ENCODE measurements around the gene CCNI.
"Not testable (repeated sequence)": the region's sequence is repeated elsewhere in the genome, so short reads cannot be mapped to it uniquely, and the experiment has no call there.

CCNI gene

DNA sequence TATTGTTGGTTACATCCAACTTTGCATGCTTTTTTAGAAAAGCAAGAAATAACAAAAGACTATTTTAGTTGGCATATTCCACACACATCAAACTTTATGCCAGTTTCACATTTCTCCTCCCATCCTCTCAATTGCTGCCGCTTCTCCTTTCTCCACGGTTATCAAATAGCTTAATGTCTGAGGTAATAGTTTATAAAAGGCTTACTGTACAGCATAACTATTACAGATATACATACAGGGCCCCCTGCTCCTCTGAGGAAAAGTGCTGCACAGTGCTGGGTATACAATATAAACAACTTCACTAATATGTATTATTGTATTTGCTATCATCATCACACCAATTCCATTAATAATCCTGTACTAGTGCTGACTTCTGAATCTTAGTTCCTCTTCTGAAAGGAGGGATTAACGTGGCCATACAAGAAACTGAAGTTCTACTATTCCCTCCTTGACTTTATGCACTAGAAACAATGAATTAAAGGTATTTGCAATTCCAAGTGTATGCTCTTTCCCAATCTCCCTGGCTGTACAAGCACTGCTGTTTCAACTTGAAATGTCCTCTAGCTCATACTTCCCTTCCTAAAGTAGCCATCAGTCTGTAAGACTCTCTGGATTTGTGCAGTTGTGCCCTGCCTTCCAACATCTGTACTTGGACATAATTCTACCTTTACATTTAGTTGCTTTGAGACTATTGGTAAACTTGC is 2.5 kb downstream of the CCNI start:
- no peak overlapping the region for H2BK120ac ChIP-seq (ENCODE audit: low read depth, low read length)
- no peak overlapping the region for H4K8ac ChIP-seq (ENCODE audit: low read depth, low read length)
- peak overlapping the region; percentile 71 for H3K56ac ChIP-seq (ENCODE audit: low read length)
- H2AK5ac ChIP-seq (ENCODE audit: low read length): no peak overlapping the region
- no peak overlapping the region for H3K4ac ChIP-seq (ENCODE audit: low read depth, low read length)
- no peaks in the 10 kb centered on the region for H3K36me3 ChIP-seq (ENCODE audit: control insufficient read depth, insufficient read depth, low read length)
- H3K4me3 ChIP-seq (ENCODE audit: low read length): peak overlapping the region; percentile 1
- H3K79me1 ChIP-seq (ENCODE audit: low read length): peaks cover 5% of the 10 kb centered on the region
- peak overlapping the region; percentile 67 for H3K9ac ChIP-seq (ENCODE audit: low read length)
- H3K23ac ChIP-seq (ENCODE audit: low read length): no peak overlapping the region
- H3K27me3 ChIP-seq (ENCODE audit: insufficient read depth, low read length, poor library complexity): no peaks in the 10 kb centered on the region
- H3K4me1 ChIP-seq (ENCODE audit: control insufficient read depth, low read depth, low read length): no peaks in the 10 kb centered on the region
- H3K27ac ChIP-seq (ENCODE audit: low read depth, low read length): no peak overlapping the region
- H4K5ac ChIP-seq (ENCODE audit: low read length): no peak overlapping the region
- H2BK5ac ChIP-seq (ENCODE audit: low read length): no peak overlapping the region
- H2BK15ac ChIP-seq (replicated peaks; ENCODE audit: low read depth): no peak overlapping the region
- peak overlapping the region; percentile 62 for H3K4me2 ChIP-seq (ENCODE audit: low read length)
- WGBS (ENCODE audit: extremely low coverage, insufficient coverage, low lambda C conversion rate): no CpG with 5 or more reads among the region's 3 CpGs
- H3K18ac ChIP-seq (ENCODE audit: low read length): no peak overlapping the region
- H3K79me2 ChIP-seq (ENCODE audit: control insufficient read depth, insufficient read depth, low read length): peaks cover 61% of the 10 kb centered on the region
- no peak for DNase-seq

DNA sequence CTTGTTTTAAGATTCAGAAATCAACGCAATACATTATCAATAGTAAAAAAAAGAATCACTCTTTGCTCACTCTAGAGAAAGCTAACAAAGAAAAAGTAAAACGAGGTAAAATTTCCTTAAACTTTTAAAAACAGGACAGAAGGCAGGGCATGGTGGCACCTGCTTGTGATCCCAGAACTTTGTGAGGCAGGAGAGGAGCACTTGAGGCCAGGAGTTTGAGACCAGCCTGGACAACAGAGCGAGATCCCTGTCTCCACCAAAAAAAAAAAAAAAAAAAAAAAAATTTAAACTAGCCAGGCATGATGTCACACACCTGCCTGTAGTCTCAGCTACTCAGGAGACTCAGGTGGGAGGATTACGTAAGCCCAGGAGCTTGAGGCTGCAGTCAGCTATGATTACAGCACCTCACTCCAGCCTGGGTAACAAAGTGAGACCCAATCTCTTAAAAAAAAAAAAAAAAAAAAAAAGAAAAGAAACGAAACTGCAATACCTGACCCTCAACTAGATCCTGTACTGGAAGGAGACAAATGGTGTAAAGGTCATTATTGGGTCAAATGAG is 3.5 kb downstream of the CCNI start:
- Histone ChIP-seq H2BK120ac (ENCODE audit: low read depth, low read length) (no peak overlapping the region), H3K4me1 (ENCODE audit: control insufficient read depth, low read depth, low read length) (no peaks in the 10 kb centered on the region), H2BK5ac (ENCODE audit: low read length) (no peak overlapping the region), H3K18ac (ENCODE audit: low read length) (no peak overlapping the region), H3K79me2 (ENCODE audit: control insufficient read depth, insufficient read depth, low read length) (peaks cover 70% of the 10 kb centered on the region), H3K56ac (ENCODE audit: low read length) (no peak overlapping the region), H2BK15ac (replicated peaks; ENCODE audit: low read depth) (no peak overlapping the region), H3K27ac (ENCODE audit: low read depth, low read length) (no peak overlapping the region), H3K4me2 (ENCODE audit: low read length) (no peak overlapping the region), H3K4me3 (ENCODE audit: low read length) (no peak overlapping the region), H3K79me1 (ENCODE audit: low read length) (peaks cover 5% of the 10 kb centered on the region), H4K5ac (ENCODE audit: low read length) (no peak overlapping the region), H3K36me3 (ENCODE audit: control insufficient read depth, insufficient read depth, low read length) (no peaks in the 10 kb centered on the region), H3K9ac (ENCODE audit: low read length) (no peak overlapping the region), H2AK5ac (ENCODE audit: low read length) (no peak overlapping the region), H3K27me3 (ENCODE audit: insufficient read depth, low read length, poor library complexity) (no peaks in the 10 kb centered on the region), H4K8ac (ENCODE audit: low read depth, low read length) (no peak overlapping the region), H3K23ac (ENCODE audit: low read length) (no peak overlapping the region), H3K4ac (ENCODE audit: low read depth, low read length) (no peak overlapping the region)
- WGBS (ENCODE audit: extremely low coverage, insufficient coverage, low lambda C conversion rate): no CpG with 5 or more reads among the region's 5 CpGs
- DNase-seq: peak; percentile 74

- no CpG with 5 or more reads among the region's 3 CpGs for WGBS (ENCODE audit: extremely low coverage, insufficient coverage, low lambda C conversion rate)
- DNase-seq; H2BK120ac ChIP-seq (ENCODE audit: low read depth, low read length); H3K56ac ChIP-seq (ENCODE audit: low read length); H2BK5ac ChIP-seq (ENCODE audit: low read length); H3K27ac ChIP-seq (ENCODE audit: low read depth, low read length); H2AK5ac ChIP-seq (ENCODE audit: low read length); H3K4me1 ChIP-seq (ENCODE audit: control insufficient read depth, low read depth, low read length); H3K4me2 ChIP-seq (ENCODE audit: low read length); H2BK15ac ChIP-seq (replicated peaks; ENCODE audit: low read depth); H3K36me3 ChIP-seq (ENCODE audit: control insufficient read depth, insufficient read depth, low read length); H3K79me1 ChIP-seq (ENCODE audit: low read length); H3K4me3 ChIP-seq (ENCODE audit: low read length); H3K4ac ChIP-seq (ENCODE audit: low read depth, low read length); H3K18ac ChIP-seq (ENCODE audit: low read length); H4K8ac ChIP-seq (ENCODE audit: low read depth, low read length); H4K5ac ChIP-seq (ENCODE audit: low read length); H3K23ac ChIP-seq (ENCODE audit: low read length); H3K27me3 ChIP-seq (ENCODE audit: insufficient read depth, low read length, poor library complexity); H3K9ac ChIP-seq (ENCODE audit: low read length): not testable (repeated sequence)
- H3K79me2 ChIP-seq (ENCODE audit: control insufficient read depth, insufficient read depth, low read length): peaks cover 65% of the 10 kb centered on the region
Observed at GRCh38 chr4:77069514-77069913, 6.3 kb downstream of the CCNI start.

GRCh38 chr4:77065382-77065781 is 10.4 kb downstream of the CCNI start:
- H2BK5ac ChIP-seq (ENCODE audit: low read length): no peak overlapping the region
- peaks cover 7% of the 10 kb centered on the region for H3K79me1 ChIP-seq (ENCODE audit: low read length)
- no peak overlapping the region for H2BK120ac ChIP-seq (ENCODE audit: low read depth, low read length)
- H3K4me2 ChIP-seq (ENCODE audit: low read length): no peak overlapping the region
- no CpG with 5 or more reads among the region's 1 CpG for WGBS (ENCODE audit: extremely low coverage, insufficient coverage, low lambda C conversion rate)
- H3K18ac ChIP-seq (ENCODE audit: low read length): no peak overlapping the region
- no peak overlapping the region for H3K4me3 ChIP-seq (ENCODE audit: low read length)
- H4K5ac ChIP-seq (ENCODE audit: low read length): no peak overlapping the region
- H3K4me1 ChIP-seq (ENCODE audit: control insufficient read depth, low read depth, low read length): no peaks in the 10 kb centered on the region
- H3K56ac ChIP-seq (ENCODE audit: low read length): no peak overlapping the region
- no peak overlapping the region for H3K4ac ChIP-seq (ENCODE audit: low read depth, low read length)
- H2AK5ac ChIP-seq (ENCODE audit: low read length): no peak overlapping the region
- no peaks in the 10 kb centered on the region for H3K27me3 ChIP-seq (ENCODE audit: insufficient read depth, low read length, poor library complexity)
- H3K36me3 ChIP-seq (ENCODE audit: control insufficient read depth, insufficient read depth, low read length): peaks cover 5% of the 10 kb centered on the region
- DNase-seq: no peak
- H4K8ac ChIP-seq (ENCODE audit: low read depth, low read length): no peak overlapping the region
- peaks cover 34% of the 10 kb centered on the region for H3K79me2 ChIP-seq (ENCODE audit: control insufficient read depth, insufficient read depth, low read length)
- no peak overlapping the region for H3K9ac ChIP-seq (ENCODE audit: low read length)
- H2BK15ac ChIP-seq (replicated peaks; ENCODE audit: low read depth): no peak overlapping the region
- H3K23ac ChIP-seq (ENCODE audit: low read length): no peak overlapping the region
- no peak overlapping the region for H3K27ac ChIP-seq (ENCODE audit: low read depth, low read length)

GRCh38 chr4:77062856-77063255 is 12.9 kb downstream of the CCNI start:
- Histone ChIP-seq H3K23ac (ENCODE audit: low read length) (no peak overlapping the region), H4K8ac (ENCODE audit: low read depth, low read length) (no peak overlapping the region), H3K79me1 (ENCODE audit: low read length) (peaks cover 5% of the 10 kb centered on the region), H3K18ac (ENCODE audit: low read length) (no peak overlapping the region), H3K56ac (ENCODE audit: low read length) (no peak overlapping the region), H2BK15ac (replicated peaks; ENCODE audit: low read depth) (no peak overlapping the region), H2BK5ac (ENCODE audit: low read length) (no peak overlapping the region), H3K36me3 (ENCODE audit: control insufficient read depth, insufficient read depth, low read length) (peaks cover 5% of the 10 kb centered on the region), H3K9ac (ENCODE audit: low read length) (no peak overlapping the region), H3K4ac (ENCODE audit: low read depth, low read length) (no peak overlapping the region), H4K5ac (ENCODE audit: low read length) (no peak overlapping the region), H2BK120ac (ENCODE audit: low read depth, low read length) (no peak overlapping the region), H3K79me2 (ENCODE audit: control insufficient read depth, insufficient read depth, low read length) (peaks cover 15% of the 10 kb centered on the region), H3K27me3 (ENCODE audit: insufficient read depth, low read length, poor library complexity) (no peaks in the 10 kb centered on the region), H3K4me3 (ENCODE audit: low read length) (no peak overlapping the region), H3K4me1 (ENCODE audit: control insufficient read depth, low read depth, low read length) (no peaks in the 10 kb centered on the region), H3K4me2 (ENCODE audit: low read length) (no peak overlapping the region), H3K27ac (ENCODE audit: low read depth, low read length) (no peak overlapping the region), H2AK5ac (ENCODE audit: low read length) (no peak overlapping the region)
- no peak for DNase-seq

DNA sequence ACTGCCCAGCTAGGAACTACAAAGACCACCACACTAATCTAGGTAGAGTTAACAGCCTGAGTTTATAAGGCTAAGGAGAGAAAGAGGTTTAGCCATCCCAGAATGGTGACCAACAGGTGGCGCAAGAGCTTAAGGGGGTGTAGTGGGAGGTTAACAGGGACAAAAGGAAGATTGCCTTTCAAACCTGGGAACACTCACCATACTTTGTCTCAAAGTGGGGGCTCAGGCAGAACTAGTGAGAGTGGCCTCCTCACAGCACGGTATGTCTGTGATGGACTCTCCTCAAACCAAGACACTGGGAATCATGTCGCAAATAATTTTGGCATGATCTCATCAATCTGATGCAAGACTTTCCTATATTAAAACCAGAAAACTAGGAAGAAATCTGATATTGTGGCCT is 23.4 kb downstream of the CCNI start:
- H3K4ac ChIP-seq (ENCODE audit: low read depth, low read length): no peak overlapping the region
- no peak overlapping the region for H3K4me3 ChIP-seq (ENCODE audit: low read length)
- peak overlapping the region; percentile 13 for H3K9ac ChIP-seq (ENCODE audit: low read length)
- H3K4me1 ChIP-seq (ENCODE audit: control insufficient read depth, low read depth, low read length): no peaks in the 10 kb centered on the region
- no peak overlapping the region for H3K4me2 ChIP-seq (ENCODE audit: low read length)
- H3K56ac ChIP-seq (ENCODE audit: low read length): peak overlapping the region; percentile 30
- H2BK5ac ChIP-seq (ENCODE audit: low read length): no peak overlapping the region
- DNase-seq: peak; percentile 83
- no CpG with 5 or more reads among the region's 3 CpGs for WGBS (ENCODE audit: extremely low coverage, insufficient coverage, low lambda C conversion rate)
- no peaks in the 10 kb centered on the region for H3K79me2 ChIP-seq (ENCODE audit: control insufficient read depth, insufficient read depth, low read length)
- H3K27ac ChIP-seq (ENCODE audit: low read depth, low read length): no peak overlapping the region
- H3K79me1 ChIP-seq (ENCODE audit: low read length): peaks cover 2% of the 10 kb centered on the region
- H3K36me3 ChIP-seq (ENCODE audit: control insufficient read depth, insufficient read depth, low read length): peaks cover 4% of the 10 kb centered on the region
- H2BK120ac ChIP-seq (ENCODE audit: low read depth, low read length): no peak overlapping the region
- H3K27me3 ChIP-seq (ENCODE audit: insufficient read depth, low read length, poor library complexity): no peaks in the 10 kb centered on the region
- no peak overlapping the region for H3K23ac ChIP-seq (ENCODE audit: low read length)
- H3K18ac ChIP-seq (ENCODE audit: low read length): no peak overlapping the region
- no peak overlapping the region for H2AK5ac ChIP-seq (ENCODE audit: low read length)
- H4K8ac ChIP-seq (ENCODE audit: low read depth, low read length): no peak overlapping the region
- no peak overlapping the region for H4K5ac ChIP-seq (ENCODE audit: low read length)
- H2BK15ac ChIP-seq (replicated peaks; ENCODE audit: low read depth): no peak overlapping the region

Data from mesendoderm (in vitro differentiated cells).